Esophagus muscularis mucosa (tissue), 2 donors: ENCODE results near the gene TARBP2.

ENCODE experiments used
- EP300 ChIP-seq: sonication (generic); formaldehyde crosslinking; IDR thresholded peaks from one replicate; pipeline ENCODE4 v1.6.1; 2017; ENCODE audit warnings: antibody characterized with exemption
- POLR2A ChIP-seq: fragments of 450-650 bp; IDR thresholded peaks from one replicate; pipeline ENCODE4 v1.6.1; 2017; ENCODE audit warnings: antibody characterized with exemption, moderate library complexity, mild to moderate bottlenecking, low read depth

DNA sequence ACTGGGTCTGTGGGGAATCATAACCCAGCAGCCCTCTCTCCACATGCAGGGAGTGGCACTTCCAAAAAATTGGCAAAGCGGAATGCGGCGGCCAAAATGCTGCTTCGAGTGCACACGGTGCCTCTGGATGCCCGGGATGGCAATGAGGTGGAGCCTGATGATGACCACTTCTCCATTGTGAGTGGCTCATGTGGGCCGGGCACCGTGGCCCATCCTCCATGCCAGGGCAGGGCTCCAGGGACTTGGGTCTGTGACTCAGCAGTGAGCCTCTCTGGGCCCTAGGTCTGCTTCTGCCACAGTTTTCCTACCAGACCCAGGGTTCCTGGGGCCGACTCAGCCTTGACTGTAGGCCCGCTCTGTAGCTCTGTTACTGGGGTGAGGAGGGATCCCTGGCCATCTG is 4.0 kb downstream of the TARBP2 start:
- TF ChIP-seq EP300 (no peak), POLR2A (no peak)
